Activated T-cell treated with anti-CD3 and anti-CD28 coated beads for 24 hours (primary cell): ENCODE results near the gene HS6ST1.
"Not testable (repeated sequence)": the region's sequence is repeated elsewhere in the genome, so short reads cannot be mapped to it uniquely, and the experiment has no call there.

Source experiments
- DNase-seq: peaks from one replicate; pipeline ENCODE4 v3.0.0-alpha.2; 2020; ENCODE audit warnings: low read depth

The HS6ST1 gene

GRCh38 chr2:128267197-128267596 is 51.5 kb downstream of the HS6ST1 start:
- DNase-seq = not testable (repeated sequence)

GRCh38 chr2:128266463-128266862 is 52.2 kb downstream of the HS6ST1 start:
- not testable (repeated sequence) for DNase-seq

- not testable (repeated sequence) for DNase-seq
Measured at GRCh38 chr2:128265608-128265993, 53.1 kb downstream of the HS6ST1 start.

GRCh38 chr2:128264881-128265607 is 53.6 kb downstream of the HS6ST1 start:
- DNase-seq = no peak

- DNase-seq = no peak
Measured at GRCh38 chr2:128263902-128264331, 54.8 kb downstream of the HS6ST1 start.

GRCh38 chr2:128262315-128263253 is 56.1 kb downstream of the HS6ST1 start:
- DNase-seq = no peak

- no peak for DNase-seq
Measured at GRCh38 chr2:128261245-128262128, 57.2 kb downstream of the HS6ST1 start.

GRCh38 chr2:128260239-128261138 is 58.2 kb downstream of the HS6ST1 start:
- DNase-seq = no peak

GRCh38 chr2:128259585-128259984 is 59.1 kb downstream of the HS6ST1 start:
- DNase-seq = no peak

GRCh38 chr2:128258218-128258617 is 60.5 kb downstream of the HS6ST1 start:
- DNase-seq = no peak

- DNase-seq = no peak
Measured at GRCh38 chr2:128252501-128252900, 66.2 kb downstream of the HS6ST1 start.

GRCh38 chr2:128252086-128252485 is 66.6 kb downstream of the HS6ST1 start:
- not testable (repeated sequence) for DNase-seq

GRCh38 chr2:128250229-128251025 is 68.2 kb downstream of the HS6ST1 start:
- DNase-seq = no peak

GRCh38 chr2:128249555-128249954 is 69.1 kb downstream of the HS6ST1 start:
- DNase-seq = no peak

GRCh38 chr2:128245813-128246212 is 72.9 kb downstream of the HS6ST1 start:
- DNase-seq = no peak

GRCh38 chr2:128241896-128242295 is 76.8 kb downstream of the HS6ST1 start:
- no peak for DNase-seq

GRCh38 chr2:128237911-128238697 is 80.6 kb downstream of the HS6ST1 start:
- no peak for DNase-seq

GRCh38 chr2:128237081-128237534 is 81.6 kb downstream of the HS6ST1 start:
- no peak for DNase-seq

GRCh38 chr2:128236491-128237035 is 82.1 kb downstream of the HS6ST1 start:
- DNase-seq = no peak
